ENCODE data around the gene C16orf96.

DNA sequence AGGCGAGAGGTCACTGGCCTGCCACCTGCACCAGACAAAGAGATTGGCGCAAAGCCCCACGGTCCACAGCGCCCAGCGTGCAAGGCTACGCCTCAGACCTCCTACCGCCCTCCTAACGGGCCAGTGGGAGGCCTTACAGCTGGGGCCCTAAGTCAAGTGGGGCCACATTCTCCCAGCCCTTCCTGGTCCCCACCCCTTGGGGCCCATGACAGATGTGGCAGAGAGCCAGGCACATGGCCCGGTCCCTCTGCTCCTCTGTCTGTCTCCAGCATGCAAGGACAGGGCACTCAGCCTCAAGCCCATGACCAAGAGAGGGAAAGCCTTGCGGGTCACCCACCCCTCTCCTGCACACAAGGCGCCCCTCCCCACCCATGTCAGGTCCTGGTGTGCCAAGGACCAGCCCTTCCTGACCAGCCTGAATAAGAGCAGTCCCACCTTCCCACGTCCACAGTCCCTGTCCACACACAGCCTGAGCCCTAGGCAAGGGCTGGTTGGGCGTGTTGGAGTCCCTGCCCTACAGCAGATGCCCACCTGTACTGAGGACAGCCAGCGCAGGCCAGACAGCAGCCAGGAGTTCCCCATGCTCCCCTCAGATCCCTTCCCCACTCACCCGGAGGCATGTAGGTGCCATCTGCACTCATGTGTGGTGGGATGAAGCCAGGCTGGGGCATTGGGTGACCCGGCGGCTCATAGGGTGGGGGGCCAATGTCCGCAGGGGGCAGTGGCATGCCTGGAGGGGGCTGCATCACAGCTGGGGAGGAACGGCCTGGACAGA, 42.9 kb upstream of the C16orf96 start:
- TF ChIP-seq EZH2 (IDR thresholded peaks at IDR 0.05; ENCODE audit: borderline replicate concordance, low read depth, low read length, severe bottlenecking), result no peak
- TF ChIP-seq, protein P1, sequence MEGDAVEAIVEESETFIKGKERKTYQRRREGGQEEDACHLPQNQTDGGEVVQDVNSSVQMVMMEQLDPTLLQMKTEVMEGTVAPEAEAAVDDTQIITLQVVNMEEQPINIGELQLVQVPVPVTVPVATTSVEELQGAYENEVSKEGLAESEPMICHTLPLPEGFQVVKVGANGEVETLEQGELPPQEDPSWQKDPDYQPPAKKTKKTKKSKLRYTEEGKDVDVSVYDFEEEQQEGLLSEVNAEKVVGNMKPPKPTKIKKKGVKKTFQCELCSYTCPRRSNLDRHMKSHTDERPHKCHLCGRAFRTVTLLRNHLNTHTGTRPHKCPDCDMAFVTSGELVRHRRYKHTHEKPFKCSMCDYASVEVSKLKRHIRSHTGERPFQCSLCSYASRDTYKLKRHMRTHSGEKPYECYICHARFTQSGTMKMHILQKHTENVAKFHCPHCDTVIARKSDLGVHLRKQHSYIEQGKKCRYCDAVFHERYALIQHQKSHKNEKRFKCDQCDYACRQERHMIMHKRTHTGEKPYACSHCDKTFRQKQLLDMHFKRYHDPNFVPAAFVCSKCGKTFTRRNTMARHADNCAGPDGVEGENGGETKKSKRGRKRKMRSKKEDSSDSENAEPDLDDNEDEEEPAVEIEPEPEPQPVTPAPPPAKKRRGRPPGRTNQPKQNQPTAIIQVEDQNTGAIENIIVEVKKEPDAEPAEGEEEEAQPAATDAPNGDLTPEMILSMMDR (IDR thresholded peaks at IDR 0.05; ENCODE audit: borderline replicate concordance, extremely low read depth, low read length, poor library complexity, severe bottlenecking), result no peak
